Breast epithelium (tissue), 4 donors: ENCODE data around the gene GPR153. TPM values are rescaled to one million over a fixed set of nuclear protein-coding genes. Genes with fewer than 3 reads are reported as not detected.

Experiments used
- DNase-seq, 2 donors: peaks; one replicate each; pipeline ENCODE4 v3.0.0-alpha.2; 2019; ENCODE audit warnings: low spot score in 2 of 2
- H3K27ac ChIP-seq, 2 donors: fragments of 200-600 bp; sonication (generic) in 1 of 2; one replicate each; pipeline ENCODE4 v1.5.1; 2016 to 2019; ENCODE audit warnings: mild to moderate bottlenecking in 1 of 2
- H3K27me3 ChIP-seq, 2 donors: fragments of 200-600 bp; sonication (generic) in 1 of 2; one replicate each; pipeline versions ENCODE4 v1.5.1 to v1.6.0; 2017 to 2019; ENCODE audit warnings: control low read depth in 1 of 2, mild to moderate bottlenecking in 1 of 2
- H3K36me3 ChIP-seq: fragments of 200-600 bp; one replicate; pipeline ENCODE4 v1.5.1; 2019
- H3K4me1 ChIP-seq, 2 donors: fragments of 200-600 bp; sonication (generic); one replicate each; pipeline ENCODE4 v1.5.1; 2016 to 2019; ENCODE audit warnings: control low read depth in 1 of 2
- H3K4me3 ChIP-seq, 3 donors: fragments of 200-600 bp; sonication (generic); 1 replicate in 2 of 3; 2 replicates in 1 of 3; pipeline ENCODE4 v1.5.1; 2016 to 2019; ENCODE audit warnings: mild to moderate bottlenecking in 3 of 3, moderate library complexity in 2 of 3
- H3K9me3 ChIP-seq, 2 donors: fragments of 200-600 bp; sonication (generic) in 1 of 2; one replicate each; pipeline ENCODE4 v1.5.1; 2016 to 2019; ENCODE audit warnings: control low read depth in 1 of 2
- CTCF ChIP-seq, 3 donors: fragments of 450-650 bp; IDR thresholded peaks; one replicate each; pipeline ENCODE4 v1.5.1; 2016 to 2017; ENCODE audit warnings: antibody characterized with exemption in 3 of 3, mild to moderate bottlenecking in 3 of 3, moderate library complexity in 3 of 3
- POLR2A ChIP-seq: fragments of 450-650 bp; IDR thresholded peaks from one replicate; pipeline ENCODE4 v1.6.1; 2016; ENCODE audit warnings: antibody characterized with exemption, mild to moderate bottlenecking, moderate library complexity
- POLR2AphosphoS5 ChIP-seq, 3 donors: sonication (generic); formaldehyde crosslinking; IDR thresholded peaks; one replicate each; pipeline ENCODE4 v1.6.1; 2017; ENCODE audit warnings: antibody characterized with exemption in 3 of 3
- intact Hi-C: fragments of 100-400 bp; cut with DNase I; formaldehyde crosslinking; loops from one replicate; pipeline ENCODE4 v1.15.1; 2023; ENCODE audit warnings: low total_unique reads
- total RNA-seq, 3 donors: library from RNA; depleted of rRNA; stranded (reverse); fragments of >200 nt; gene quantifications; one replicate each; pipeline ENCODE4 v1.1.0, GENCODE V29; 2016

Gene GPR153
- total RNA-seq, 3 donors from 2014 or later, result 5.4 to 34.6 (median 6.6) TPM

GRCh38 chr1:6269720-6270400, 9.0 kb upstream of the GPR153 start:
- no peak for DNase-seq
- Histone ChIP-seq H3K9me3 (no peaks in the 10 kb centered on the region), H3K4me1 (no peaks in the 10 kb centered on the region), H3K4me3 (no peak overlapping the region), H3K27ac (no peak overlapping the region), H3K27me3 (no peaks in the 10 kb centered on the region), H3K36me3 (no peaks in the 10 kb centered on the region)
- no peak for TF ChIP-seq CTCF (IDR thresholded peaks at IDR 0.05)
- TF ChIP-seq POLR2A, result no peak
- TF ChIP-seq POLR2AphosphoS5 (IDR thresholded peaks at IDR 0.05), result no peak
- intact Hi-C loops, result loop anchor here (10.0 kb wide), 2 partner anchors 745 to 1225 kb away; no protein-coding TSS in a partner anchor

- Histone ChIP-seq H3K27me3 (no peaks in the 10 kb centered on the region), H3K36me3 (no peaks in the 10 kb centered on the region), H3K4me1 (no peaks in the 10 kb centered on the region), H3K4me3 (no peak overlapping the region), H3K9me3 (no peaks in the 10 kb centered on the region), H3K27ac (no peak overlapping the region)
- TF ChIP-seq CTCF (IDR thresholded peaks at IDR 0.05) (no peak), POLR2AphosphoS5 (IDR thresholded peaks at IDR 0.05) (no peak), POLR2A (no peak)
- no peak for DNase-seq
- intact Hi-C loops, result loop anchor here (10.0 kb wide), 2 partner anchors 744 to 1226 kb away; no protein-coding TSS in a partner anchor
Observed at GRCh38 chr1:6269296-6269695, 8.4 kb upstream of the GPR153 start.

GRCh38 chr1:6268415-6268814, 7.5 kb upstream of the GPR153 start:
- intact Hi-C loops, result loop anchor here (10.0 kb wide), 2 partner anchors 744 to 1226 kb away; no protein-coding TSS in a partner anchor
- Histone ChIP-seq H3K4me3 (no peak overlapping the region), H3K9me3 (no peaks in the 10 kb centered on the region), H3K27me3 (no peaks in the 10 kb centered on the region), H3K36me3 (no peaks in the 10 kb centered on the region), H3K4me1 (no peaks in the 10 kb centered on the region), H3K27ac (no peak overlapping the region)
- TF ChIP-seq CTCF (IDR thresholded peaks at IDR 0.05) (no peak), POLR2AphosphoS5 (IDR thresholded peaks at IDR 0.05) (no peak), POLR2A (no peak)
- DNase-seq, result no peak

GRCh38 chr1:6267686-6268322, 6.9 kb upstream of the GPR153 start:
- no peak overlapping the region for H3K4me3 ChIP-seq
- no peak for DNase-seq
- H3K27ac ChIP-seq, result no peak overlapping the region
- H3K4me1 ChIP-seq, result no peaks in the 10 kb centered on the region
- H3K9me3 ChIP-seq, result no peaks in the 10 kb centered on the region
- intact Hi-C loops, result loop anchor here (10.0 kb wide), 2 partner anchors 743 to 1227 kb away; no protein-coding TSS in a partner anchor
- H3K27me3 ChIP-seq, result no peaks in the 10 kb centered on the region
- TF ChIP-seq POLR2A (no peak), POLR2AphosphoS5 (IDR thresholded peaks at IDR 0.05) (no peak), CTCF (IDR thresholded peaks at IDR 0.05) (no peak)
- H3K36me3 ChIP-seq, result no peaks in the 10 kb centered on the region

- Histone ChIP-seq H3K4me1 (no peaks in the 10 kb centered on the region), H3K27ac (no peak overlapping the region), H3K9me3 (no peaks in the 10 kb centered on the region), H3K27me3 (no peaks in the 10 kb centered on the region), H3K4me3 (no peak overlapping the region), H3K36me3 (no peaks in the 10 kb centered on the region)
- no peak for TF ChIP-seq POLR2AphosphoS5 (IDR thresholded peaks at IDR 0.05)
- no peak for TF ChIP-seq POLR2A
- TF ChIP-seq CTCF (IDR thresholded peaks at IDR 0.05), result no peak
- DNase-seq, result no peak
- intact Hi-C loops, result loop anchor here (10.0 kb wide), 2 partner anchors 742 to 1228 kb away; no protein-coding TSS in a partner anchor
Observed at GRCh38 chr1:6266641-6267040, 5.7 kb upstream of the GPR153 start.
